ENCODE results near the gene RFT1.
A peak's percentile ranks its signal among the peaks of the same experiment; 100 is the strongest.

Gene RFT1

DNA sequence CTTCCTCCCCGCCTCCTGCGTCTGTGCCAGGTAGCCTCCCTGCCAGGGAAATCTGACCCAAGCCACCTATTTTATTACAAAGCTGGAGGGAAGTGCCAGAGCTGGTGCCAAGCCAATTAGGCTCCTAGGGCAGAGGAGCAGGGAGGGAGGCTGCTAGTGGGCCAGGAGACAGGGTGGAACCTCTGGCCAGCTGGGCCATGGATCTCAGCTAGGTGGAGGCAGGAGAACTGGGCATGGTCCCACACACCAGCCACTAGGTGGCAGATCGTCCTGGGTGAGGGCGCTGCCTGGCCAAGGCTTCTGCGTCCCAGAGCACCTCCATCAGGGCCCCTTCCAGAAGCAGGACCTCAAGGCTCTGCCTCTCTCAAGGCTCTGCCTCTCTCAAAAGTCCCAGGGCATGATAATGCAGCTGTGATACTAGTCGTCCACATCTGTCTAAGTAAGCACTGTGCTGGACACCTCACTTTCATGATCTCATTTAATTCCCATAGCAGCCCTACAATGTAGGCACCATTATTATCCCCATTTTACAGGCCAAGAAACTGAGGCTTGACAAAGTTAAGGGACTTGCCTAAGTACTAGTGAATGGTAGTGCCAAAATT lies 4.5 kb upstream of the RFT1 start:
- peak; percentile 88 for TF ChIP-seq CTCF (IDR thresholded peaks at IDR 0.05; ENCODE audit: borderline replicate concordance, control extremely low read depth, extremely low read depth, insufficient read depth, missing control alignments)
- in situ Hi-C loops (cut with MboI; ENCODE audit: low sequenced_read_pairs, unreplicated experiment), result loop anchor here (5.0 kb wide), 1 partner anchor 68 kb away; no protein-coding TSS in a partner anchor
- peak; percentile 84 for DNase-seq (ENCODE audit: low spot score)

GRCh38 chr3:53132347-53132746 lies 2.1 kb upstream of the RFT1 start:
- in situ Hi-C loops (cut with MboI; ENCODE audit: low sequenced_read_pairs, unreplicated experiment), result no loop called here
- TF ChIP-seq CTCF (IDR thresholded peaks at IDR 0.05; ENCODE audit: borderline replicate concordance, control extremely low read depth, extremely low read depth, insufficient read depth, missing control alignments), result no peak
- DNase-seq (ENCODE audit: low spot score), result no peak

GRCh38 chr3:53131096-53131495 lies 861 bp upstream of the RFT1 start:
- DNase-seq (ENCODE audit: low spot score), result no peak
- in situ Hi-C loops (cut with MboI; ENCODE audit: low sequenced_read_pairs, unreplicated experiment), result no loop called here
- no peak for TF ChIP-seq CTCF (IDR thresholded peaks at IDR 0.05; ENCODE audit: borderline replicate concordance, control extremely low read depth, extremely low read depth, insufficient read depth, missing control alignments)

GRCh38 chr3:53129344-53129743 lies 891 bp downstream of the RFT1 start:
- in situ Hi-C loops (cut with MboI; ENCODE audit: low sequenced_read_pairs, unreplicated experiment), result no loop called here
- DNase-seq (ENCODE audit: low spot score), result no peak
- TF ChIP-seq CTCF (IDR thresholded peaks at IDR 0.05; ENCODE audit: borderline replicate concordance, control extremely low read depth, extremely low read depth, insufficient read depth, missing control alignments), result no peak

- no peak for DNase-seq (ENCODE audit: low spot score)
- in situ Hi-C loops (cut with MboI; ENCODE audit: low sequenced_read_pairs, unreplicated experiment), result no loop called here
- TF ChIP-seq CTCF (IDR thresholded peaks at IDR 0.05; ENCODE audit: borderline replicate concordance, control extremely low read depth, extremely low read depth, insufficient read depth, missing control alignments), result no peak
Observed at GRCh38 chr3:53126601-53127000, 3.6 kb downstream of the RFT1 start.

DNA sequence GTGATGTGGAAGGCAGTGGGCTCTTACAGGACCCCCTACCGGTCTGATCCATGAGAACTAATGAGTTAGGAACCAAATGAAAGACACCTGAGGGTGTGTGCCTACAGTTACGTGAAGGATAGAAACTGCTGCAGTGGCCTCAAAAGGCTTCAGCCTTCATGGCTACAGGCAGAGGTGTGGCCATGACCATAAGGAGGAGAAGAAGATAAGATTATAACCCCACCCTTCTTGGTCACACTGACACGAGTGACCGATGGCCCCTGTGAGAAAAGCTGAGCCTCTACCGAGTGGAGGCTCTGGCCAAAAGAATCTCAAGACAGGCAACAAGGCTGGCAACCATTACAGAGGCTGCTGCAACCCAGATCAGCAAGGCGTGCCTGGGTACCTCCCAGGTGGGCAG lies 6.3 kb downstream of the RFT1 start:
- DNase-seq (ENCODE audit: low spot score), result no peak
- in situ Hi-C loops (cut with MboI; ENCODE audit: low sequenced_read_pairs, unreplicated experiment), result no loop called here
- no peak for TF ChIP-seq CTCF (IDR thresholded peaks at IDR 0.05; ENCODE audit: borderline replicate concordance, control extremely low read depth, extremely low read depth, insufficient read depth, missing control alignments)
